HEK293 (cell line): ENCODE results near the gene THSD7B.

Experiments used
- CTCF ChIA-PET: fragments of 350-600 bp; formaldehyde crosslinking; extraction: SDS; loops from one replicate; lab custom pipeline; 2021; ENCODE audit warnings: antibody characterized with exemption; lab: Yijun Ruan, JAX
- POLR2A ChIA-PET: fragments of 300-600 bp; formaldehyde crosslinking; extraction: SDS; loops from one replicate; lab custom pipeline; 2020; ENCODE audit warnings: antibody characterized with exemption, inconsistent platforms; lab: Yijun Ruan, JAX
- H3K27ac ChIP-seq: fragments of 200-500 bp; sonication (Bioruptor generic); 2 replicates; pipeline ENCODE4 v1.5.1; 2014; ENCODE audit warnings: low read depth, low read length, control low read depth, inconsistent platforms; ENCODE audit errors: extremely low read depth
- H3K36me3 ChIP-seq, 2 experiments: fragments of 200-500 bp in 1 of 2; sonication (Bioruptor generic) in 1 of 2; 1 replicate in 1 of 2; 2 replicates in 1 of 2; pipeline ENCODE4 v1.5.1; 2014 to 2017; ENCODE audit warnings: inconsistent platforms in 2 of 2, low read length in 2 of 2; ENCODE audit not compliant: control insufficient read depth in 2 of 2, insufficient read depth in 1 of 2
- H3K4me1 ChIP-seq: fragments of 200-500 bp; sonication (Bioruptor generic); 2 replicates; pipeline ENCODE4 v1.5.1; 2014; ENCODE audit warnings: mild to moderate bottlenecking, low read length, inconsistent platforms; ENCODE audit not compliant: control insufficient read depth, insufficient read depth
- H3K4me3 ChIP-seq: 2 replicates; pipeline ENCODE4 v1.5.1; 2011; ENCODE audit warnings: low read depth, mild to moderate bottlenecking, control low read depth, low read length, moderate library complexity
- H3K9me3 ChIP-seq: fragments of 200-500 bp; sonication (Bioruptor generic); 2 replicates; pipeline ENCODE4 v1.5.1; 2014; ENCODE audit warnings: low read depth, low read length, inconsistent platforms; ENCODE audit not compliant: control insufficient read depth, insufficient read depth
- OSR2 ChIP-seq: fragments of 450-650 bp; formaldehyde crosslinking; IDR thresholded peaks from 2 replicates; pipeline ENCODE4 v1.5.1; 2016; ENCODE audit warnings: missing biosample characterization, missing genetic modification characterization
- PRDM2 ChIP-seq: fragments of 450-650 bp; formaldehyde crosslinking; IDR thresholded peaks from 2 replicates; pipeline ENCODE4 v1.5.1; 2016; ENCODE audit warnings: missing biosample characterization, missing genetic modification characterization, borderline replicate concordance
- YY2 ChIP-seq: fragments of 450-650 bp; formaldehyde crosslinking; IDR thresholded peaks from 2 replicates; pipeline ENCODE4 v1.5.1; 2016; ENCODE audit warnings: missing biosample characterization, missing genetic modification characterization
- ZNF202 ChIP-seq: fragments of 450-650 bp; formaldehyde crosslinking; IDR thresholded peaks from 2 replicates; pipeline ENCODE4 v1.5.1; 2016; ENCODE audit warnings: missing biosample characterization, missing genetic modification characterization, borderline replicate concordance
- ZNF239 ChIP-seq: fragments of 450-650 bp; formaldehyde crosslinking; IDR thresholded peaks from 2 replicates; pipeline ENCODE4 v1.5.1; 2016; ENCODE audit warnings: missing biosample characterization, missing genetic modification characterization
- ZNF354C ChIP-seq: fragments of 450-650 bp; formaldehyde crosslinking; IDR thresholded peaks from 2 replicates; pipeline ENCODE4 v1.5.1; 2016; ENCODE audit warnings: missing biosample characterization, missing genetic modification characterization, low read depth, borderline replicate concordance
- ZNF518A ChIP-seq: fragments of 450-650 bp; formaldehyde crosslinking; conservative IDR thresholded peaks from 2 replicates; pipeline ENCODE4 v1.5.1; 2016; ENCODE audit warnings: low read depth, missing biosample characterization, missing genetic modification characterization
- ZNF596 ChIP-seq: fragments of 450-650 bp; IDR thresholded peaks from 2 replicates; pipeline ENCODE4 v1.5.0; 2018; ENCODE audit warnings: missing biosample characterization, mild to moderate bottlenecking, missing genetic modification characterization, moderate library complexity
- ZNF837 ChIP-seq: fragments of 450-650 bp; formaldehyde crosslinking; IDR thresholded peaks from 2 replicates; pipeline ENCODE4 v1.5.1; 2016; ENCODE audit warnings: missing biosample characterization, missing genetic modification characterization
- TF ChIP-seq, protein P1 (sequence below): fragments of 450-650 bp; formaldehyde crosslinking; IDR thresholded peaks from 2 replicates; pipeline ENCODE4 v1.5.1; 2016; ENCODE audit warnings: missing biosample characterization, missing genetic modification characterization, borderline replicate concordance
- TF ChIP-seq, protein P2 (sequence below): fragments of 450-650 bp; formaldehyde crosslinking; IDR thresholded peaks from 2 replicates; pipeline ENCODE4 v1.5.1; 2017; ENCODE audit warnings: missing biosample characterization, mild to moderate bottlenecking, missing genetic modification characterization, moderate library complexity

THSD7B gene

GRCh38 chr2:137261881-137262585 is 496.7 kb downstream of the THSD7B start:
- no peak overlapping the region for H3K4me3 ChIP-seq
- no peaks in the 10 kb centered on the region for H3K4me1 ChIP-seq
- no peak overlapping the region for H3K27ac ChIP-seq
- no peaks in the 10 kb centered on the region for H3K36me3 ChIP-seq
- CTCF ChIA-PET, result no interaction called here
- POLR2A ChIA-PET, result no interaction called here
- TF ChIP-seq ZNF239 (tag by site-specific recombination) (no peak), ZNF837 (tag by site-specific recombination) (no peak), OSR2 (no peak), PRDM2 (no peak), YY2 (no peak), ZNF202 (tag by site-specific recombination) (no peak), ZNF596 (tag by site-specific recombination) (no peak), ZNF518A (tag by site-specific recombination) (no peak), ZNF354C (tag by site-specific recombination) (no peak)
- TF ChIP-seq, protein P1, sequence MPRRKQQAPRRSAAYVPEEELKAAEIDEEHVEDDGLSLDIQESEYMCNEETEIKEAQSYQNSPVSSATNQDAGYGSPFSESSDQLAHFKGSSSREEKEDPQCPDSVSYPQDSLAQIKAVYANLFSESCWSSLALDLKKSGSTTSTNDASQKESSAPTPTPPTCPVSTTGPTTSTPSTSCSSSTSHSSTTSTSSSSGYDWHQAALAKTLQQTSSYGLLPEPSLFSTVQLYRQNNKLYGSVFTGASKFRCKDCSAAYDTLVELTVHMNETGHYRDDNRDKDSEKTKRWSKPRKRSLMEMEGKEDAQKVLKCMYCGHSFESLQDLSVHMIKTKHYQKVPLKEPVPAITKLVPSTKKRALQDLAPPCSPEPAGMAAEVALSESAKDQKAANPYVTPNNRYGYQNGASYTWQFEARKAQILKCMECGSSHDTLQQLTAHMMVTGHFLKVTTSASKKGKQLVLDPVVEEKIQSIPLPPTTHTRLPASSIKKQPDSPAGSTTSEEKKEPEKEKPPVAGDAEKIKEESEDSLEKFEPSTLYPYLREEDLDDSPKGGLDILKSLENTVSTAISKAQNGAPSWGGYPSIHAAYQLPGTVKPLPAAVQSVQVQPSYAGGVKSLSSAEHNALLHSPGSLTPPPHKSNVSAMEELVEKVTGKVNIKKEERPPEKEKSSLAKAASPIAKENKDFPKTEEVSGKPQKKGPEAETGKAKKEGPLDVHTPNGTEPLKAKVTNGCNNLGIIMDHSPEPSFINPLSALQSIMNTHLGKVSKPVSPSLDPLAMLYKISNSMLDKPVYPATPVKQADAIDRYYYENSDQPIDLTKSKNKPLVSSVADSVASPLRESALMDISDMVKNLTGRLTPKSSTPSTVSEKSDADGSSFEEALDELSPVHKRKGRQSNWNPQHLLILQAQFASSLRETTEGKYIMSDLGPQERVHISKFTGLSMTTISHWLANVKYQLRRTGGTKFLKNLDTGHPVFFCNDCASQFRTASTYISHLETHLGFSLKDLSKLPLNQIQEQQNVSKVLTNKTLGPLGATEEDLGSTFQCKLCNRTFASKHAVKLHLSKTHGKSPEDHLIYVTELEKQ (tag by site-specific recombination), result no peak
- TF ChIP-seq, protein P2, sequence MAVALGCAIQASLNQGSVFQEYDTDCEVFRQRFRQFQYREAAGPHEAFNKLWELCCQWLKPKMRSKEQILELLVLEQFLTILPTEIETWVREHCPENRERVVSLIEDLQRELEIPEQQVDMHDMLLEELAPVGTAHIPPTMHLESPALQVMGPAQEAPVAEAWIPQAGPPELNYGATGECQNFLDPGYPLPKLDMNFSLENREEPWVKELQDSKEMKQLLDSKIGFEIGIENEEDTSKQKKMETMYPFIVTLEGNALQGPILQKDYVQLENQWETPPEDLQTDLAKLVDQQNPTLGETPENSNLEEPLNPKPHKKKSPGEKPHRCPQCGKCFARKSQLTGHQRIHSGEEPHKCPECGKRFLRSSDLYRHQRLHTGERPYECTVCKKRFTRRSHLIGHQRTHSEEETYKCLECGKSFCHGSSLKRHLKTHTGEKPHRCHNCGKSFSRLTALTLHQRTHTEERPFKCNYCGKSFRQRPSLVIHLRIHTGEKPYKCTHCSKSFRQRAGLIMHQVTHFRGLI (tag by site-specific recombination), result no peak
- no peaks in the 10 kb centered on the region for H3K9me3 ChIP-seq
